NCI-H1105 (cell line): ENCODE data around the gene CAV2.

ENCODE experiments used
- DNase-seq: peaks from one replicate; lab custom pipeline; 2025; lab: John Stamatoyannopoulos, UW

CAV2 gene

GRCh38 chr7:116547347-116547746 is 47.8 kb downstream of the CAV2 start:
- no peak for DNase-seq

- no peak for DNase-seq
Observed at GRCh38 chr7:116548506-116548905, 49.0 kb downstream of the CAV2 start.

- DNase-seq = no peak
Observed at GRCh38 chr7:116549370-116549769, 49.8 kb downstream of the CAV2 start.

GRCh38 chr7:116551692-116552091 is 52.2 kb downstream of the CAV2 start:
- no peak for DNase-seq

GRCh38 chr7:116552602-116553001 is 53.1 kb downstream of the CAV2 start:
- no peak for DNase-seq

- no peak for DNase-seq
Observed at GRCh38 chr7:116553168-116553964, 53.8 kb downstream of the CAV2 start.

- DNase-seq = no peak
Observed at GRCh38 chr7:116554436-116554835, 54.9 kb downstream of the CAV2 start.

- no peak for DNase-seq
Observed at GRCh38 chr7:116554911-116555310, 55.4 kb downstream of the CAV2 start.

- no peak for DNase-seq
Observed at GRCh38 chr7:116557066-116557585, 57.6 kb downstream of the CAV2 start.

- no peak for DNase-seq
Observed at GRCh38 chr7:116557901-116558300, 58.4 kb downstream of the CAV2 start.
